ENCODE results near the gene DNAJC18.

Gene DNAJC18

DNA sequence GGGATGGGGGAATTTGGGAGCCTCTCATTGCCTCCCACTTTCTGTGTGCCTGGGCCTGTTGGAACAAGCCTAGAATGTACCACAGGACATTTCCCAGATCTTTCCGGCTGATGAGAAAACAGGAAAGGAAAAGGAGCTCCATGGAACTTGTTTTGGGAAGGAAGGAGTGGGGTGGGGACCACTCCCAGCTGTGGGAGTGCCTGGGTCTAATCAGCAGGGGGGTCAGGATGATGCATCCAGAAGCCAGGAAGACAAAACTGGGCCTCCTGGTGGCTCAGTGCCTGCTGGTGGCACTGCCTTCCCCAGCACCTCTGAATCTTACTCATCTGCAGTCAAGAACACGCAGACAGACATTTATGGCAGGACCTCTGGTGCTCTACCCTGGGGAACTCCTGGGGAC, 34.2 kb upstream of the DNAJC18 start:
- peak overlapping the region; percentile 75 for H3K27ac Mint-ChIP-seq (ENCODE audit: low read depth)
- peaks cover 21% of the 10 kb centered on the region for H3K36me3 Mint-ChIP-seq (ENCODE audit: insufficient read depth)
- no peaks in the 10 kb centered on the region for H3K27me3 Mint-ChIP-seq
- no peak overlapping the region for H3K4me3 Mint-ChIP-seq
- peaks cover 68% of the 10 kb centered on the region for H3K4me1 Mint-ChIP-seq
- no peak for DNase-seq (ENCODE audit: low spot score in 2 of 2)
- no peaks in the 10 kb centered on the region for H3K9me3 Mint-ChIP-seq
- ATAC-seq (replicated peaks; ENCODE audit: extremely low read depth, poor library complexity, severe bottlenecking), result no peak

DNA sequence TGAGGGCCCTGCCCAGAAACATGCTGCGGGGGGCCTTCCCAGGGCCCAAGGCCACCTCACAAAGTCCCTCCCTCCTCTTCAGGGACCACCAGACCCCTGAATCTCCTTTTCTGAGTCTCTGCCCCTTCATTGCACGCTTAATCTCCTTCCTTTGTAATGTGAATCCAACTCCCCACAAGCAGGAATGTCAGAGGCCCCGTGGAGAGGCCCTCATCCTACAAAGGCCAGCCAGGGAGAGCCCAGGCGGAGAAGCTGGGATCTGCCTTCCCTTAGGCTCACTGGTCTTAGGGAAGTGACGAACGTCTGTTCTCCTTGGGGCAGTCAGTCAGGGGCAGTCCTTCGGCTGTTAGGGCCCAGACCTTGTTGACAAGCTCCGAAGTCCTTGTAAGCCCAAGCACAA, 33.8 kb upstream of the DNAJC18 start:
- Mint-ChIP-seq H3K36me3 (ENCODE audit: insufficient read depth) (peaks cover 18% of the 10 kb centered on the region), H3K27me3 (no peaks in the 10 kb centered on the region), H3K4me1 (peaks cover 67% of the 10 kb centered on the region), H3K9me3 (no peaks in the 10 kb centered on the region), H3K27ac (ENCODE audit: low read depth) (no peak overlapping the region), H3K4me3 (no peak overlapping the region)
- ATAC-seq (replicated peaks; ENCODE audit: extremely low read depth, poor library complexity, severe bottlenecking), result no peak
- no peak for DNase-seq (ENCODE audit: low spot score in 2 of 2)

DNA sequence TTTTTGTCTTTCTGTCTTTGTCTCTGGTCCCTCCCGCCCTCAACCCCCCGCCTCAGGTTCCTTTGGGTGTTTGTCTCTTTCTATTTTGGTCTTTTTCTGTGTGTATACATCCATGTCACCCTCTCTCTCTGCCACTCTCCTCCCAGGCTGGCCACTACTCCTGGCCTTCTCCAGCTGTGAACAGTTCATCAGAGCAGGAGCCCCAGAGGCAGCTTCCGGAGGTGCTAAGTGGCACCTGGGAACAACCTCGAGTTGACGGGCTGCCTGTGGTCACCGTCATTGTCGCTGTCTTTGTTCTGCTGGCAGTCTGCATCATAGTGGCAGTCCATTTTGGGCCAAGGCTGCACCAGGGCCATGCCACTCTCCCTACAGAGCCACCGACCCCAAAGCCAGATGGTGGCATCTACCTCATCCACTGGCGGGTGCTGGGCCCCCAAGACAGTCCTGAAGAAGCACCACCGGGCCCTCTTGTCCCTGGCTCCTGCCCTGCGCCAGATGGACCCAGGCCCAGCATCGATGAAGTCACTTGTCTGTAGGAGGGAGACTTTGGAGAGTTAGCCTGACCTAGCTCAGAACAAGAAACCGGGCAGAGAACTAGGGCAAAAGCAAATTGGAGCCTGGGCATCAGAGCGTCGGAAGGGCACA, 33.2 kb upstream of the DNAJC18 start:
- ATAC-seq (replicated peaks; ENCODE audit: extremely low read depth, poor library complexity, severe bottlenecking) (no peak), DNase-seq (ENCODE audit: low spot score in 2 of 2) (no peak)
- Mint-ChIP-seq H3K36me3 (ENCODE audit: insufficient read depth) (peaks cover 17% of the 10 kb centered on the region), H3K27ac (ENCODE audit: low read depth) (peak overlapping the region; percentile 91), H3K4me3 (peak overlapping the region; percentile 84), H3K27me3 (no peaks in the 10 kb centered on the region), H3K9me3 (no peaks in the 10 kb centered on the region), H3K4me1 (peaks cover 65% of the 10 kb centered on the region)

GRCh38 chr5:139470821-139471300, 31.5 kb upstream of the DNAJC18 start, which contains the start of gene SMIM33:
Gene SMIM33 (plus strand): TSS chr5:139471004. CDS start chr5:139471122, 118 bp downstream.
- H3K27ac Mint-ChIP-seq (ENCODE audit: low read depth), result peak within 1 kb of the TSS; percentile 91
- H3K4me3 Mint-ChIP-seq, result peak within 1 kb of the TSS; percentile 84
- ATAC-seq (replicated peaks; ENCODE audit: extremely low read depth, poor library complexity, severe bottlenecking) (peak; percentile 77), DNase-seq (ENCODE audit: low spot score in 2 of 2) (no peak)
- H3K27me3 Mint-ChIP-seq, result no peaks in the 10 kb centered on the region
- peaks cover 64% of the 10 kb centered on the region for H3K4me1 Mint-ChIP-seq
- H3K36me3 Mint-ChIP-seq (ENCODE audit: insufficient read depth), result peaks cover 7% of the 10 kb centered on the region
- no peaks in the 10 kb centered on the region for H3K9me3 Mint-ChIP-seq

- DNase-seq (ENCODE audit: low spot score in 2 of 2), result no peak
- peaks cover 2% of the 10 kb centered on the region for H3K36me3 Mint-ChIP-seq (ENCODE audit: insufficient read depth)
- ATAC-seq (replicated peaks; ENCODE audit: extremely low read depth, poor library complexity, severe bottlenecking), result no peak
- peak overlapping the region; percentile 44 for H3K27ac Mint-ChIP-seq (ENCODE audit: low read depth)
- peaks cover 41% of the 10 kb centered on the region for H3K4me1 Mint-ChIP-seq
- peak overlapping the region; percentile 14 for H3K4me3 Mint-ChIP-seq
- no peaks in the 10 kb centered on the region for H3K27me3 Mint-ChIP-seq
- H3K9me3 Mint-ChIP-seq, result no peaks in the 10 kb centered on the region
Measured at GRCh38 chr5:139468421-139468931, 29.2 kb upstream of the DNAJC18 start.

GRCh38 chr5:139462586-139463276, 23.4 kb upstream of the DNAJC18 start, which contains the start of gene ECSCR:
Gene ECSCR (minus strand): TSS chr5:139462743. CDS start chr5:139462670, 73 bp downstream.
- Mint-ChIP-seq H3K27ac (ENCODE audit: low read depth) (no peak within 1 kb of the TSS), H3K27me3 (no peaks in the 10 kb centered on the region), H3K4me3 (no peak within 1 kb of the TSS), H3K4me1 (peaks cover 15% of the 10 kb centered on the region), H3K36me3 (ENCODE audit: insufficient read depth) (no peaks in the 10 kb centered on the region), H3K9me3 (no peaks in the 10 kb centered on the region)
- no peak for DNase-seq (ENCODE audit: low spot score in 2 of 2)
- ATAC-seq (replicated peaks; ENCODE audit: extremely low read depth, poor library complexity, severe bottlenecking), result no peak

GRCh38 chr5:139461698-139462097, 22.4 kb upstream of the DNAJC18 start:
- Mint-ChIP-seq H3K36me3 (ENCODE audit: insufficient read depth) (peaks cover 4% of the 10 kb centered on the region), H3K4me1 (peaks cover 25% of the 10 kb centered on the region), H3K4me3 (no peak overlapping the region), H3K27me3 (no peaks in the 10 kb centered on the region), H3K27ac (ENCODE audit: low read depth) (no peak overlapping the region), H3K9me3 (no peaks in the 10 kb centered on the region)
- ATAC-seq (replicated peaks; ENCODE audit: extremely low read depth, poor library complexity, severe bottlenecking) (no peak), DNase-seq (ENCODE audit: low spot score in 2 of 2) (no peak)

- Mint-ChIP-seq H3K4me3 (no peak overlapping the region), H3K27ac (ENCODE audit: low read depth) (no peak overlapping the region), H3K27me3 (no peaks in the 10 kb centered on the region), H3K9me3 (no peaks in the 10 kb centered on the region), H3K4me1 (peaks cover 30% of the 10 kb centered on the region), H3K36me3 (ENCODE audit: insufficient read depth) (peaks cover 4% of the 10 kb centered on the region)
- DNase-seq (ENCODE audit: low spot score in 2 of 2) (no peak), ATAC-seq (replicated peaks; ENCODE audit: extremely low read depth, poor library complexity, severe bottlenecking) (no peak)
Measured at GRCh38 chr5:139461176-139461575, 21.9 kb upstream of the DNAJC18 start.

GRCh38 chr5:139460455-139460854, 21.1 kb upstream of the DNAJC18 start:
- Mint-ChIP-seq H3K27ac (ENCODE audit: low read depth) (no peak overlapping the region), H3K9me3 (no peaks in the 10 kb centered on the region), H3K27me3 (no peaks in the 10 kb centered on the region), H3K4me1 (peaks cover 30% of the 10 kb centered on the region), H3K4me3 (no peak overlapping the region), H3K36me3 (ENCODE audit: insufficient read depth) (peaks cover 4% of the 10 kb centered on the region)
- no peak for ATAC-seq (replicated peaks; ENCODE audit: extremely low read depth, poor library complexity, severe bottlenecking)
- DNase-seq (ENCODE audit: low spot score in 2 of 2), result no peak

GRCh38 chr5:139459451-139459934, 20.2 kb upstream of the DNAJC18 start:
- Mint-ChIP-seq H3K36me3 (ENCODE audit: insufficient read depth) (peaks cover 7% of the 10 kb centered on the region), H3K4me3 (peak overlapping the region; percentile 66), H3K4me1 (peaks cover 31% of the 10 kb centered on the region), H3K9me3 (no peaks in the 10 kb centered on the region), H3K27ac (ENCODE audit: low read depth) (peak overlapping the region; percentile 95), H3K27me3 (no peaks in the 10 kb centered on the region)
- ATAC-seq (replicated peaks; ENCODE audit: extremely low read depth, poor library complexity, severe bottlenecking) (no peak), DNase-seq (ENCODE audit: low spot score in 2 of 2) (no peak)

DNA sequence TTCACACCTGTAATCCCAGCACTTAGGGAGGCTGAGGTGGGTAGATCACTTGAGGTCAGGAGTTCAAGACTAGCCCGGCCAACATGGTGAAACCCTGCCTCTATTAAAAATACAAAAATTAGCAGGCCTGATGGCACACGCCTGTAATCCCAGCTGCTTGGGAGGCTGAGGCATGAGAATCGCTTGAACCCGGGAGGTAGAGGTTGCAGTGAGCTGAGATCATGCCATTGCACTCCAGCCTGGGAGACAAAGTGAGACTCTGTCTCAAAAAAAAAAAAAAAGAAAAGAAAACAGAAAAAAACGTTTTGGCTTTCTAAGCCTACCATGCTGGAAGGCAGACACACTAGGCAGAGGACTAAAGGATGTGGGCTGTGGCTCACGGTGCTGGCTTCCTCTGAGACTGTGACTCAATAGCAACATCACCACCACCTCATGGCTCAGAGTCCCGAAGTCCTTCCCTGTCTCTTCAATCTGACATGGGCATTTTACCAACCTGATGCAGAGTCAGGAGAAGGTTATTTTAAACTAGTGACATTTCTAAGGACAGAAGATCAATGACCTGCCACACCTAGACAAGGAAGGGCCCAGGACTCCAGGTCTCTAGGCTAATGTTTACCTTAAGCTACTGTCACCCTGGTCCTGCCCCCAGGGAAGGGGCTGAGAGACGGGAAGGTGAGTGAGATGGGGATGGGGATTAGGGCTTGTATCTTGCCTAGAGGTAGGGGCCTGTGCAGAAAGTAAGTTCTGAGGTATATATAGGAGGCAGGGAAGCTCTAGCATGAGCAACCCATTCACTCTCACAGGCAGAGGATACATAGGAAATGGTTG, 19.5 kb upstream of the DNAJC18 start:
- Mint-ChIP-seq H3K4me3 (peak overlapping the region; percentile 66), H3K27ac (ENCODE audit: low read depth) (peak overlapping the region; percentile 95), H3K4me1 (peaks cover 38% of the 10 kb centered on the region), H3K27me3 (no peaks in the 10 kb centered on the region), H3K36me3 (ENCODE audit: insufficient read depth) (peaks cover 13% of the 10 kb centered on the region), H3K9me3 (no peaks in the 10 kb centered on the region)
- ATAC-seq (replicated peaks; ENCODE audit: extremely low read depth, poor library complexity, severe bottlenecking) (peak; percentile 98), DNase-seq (ENCODE audit: low spot score in 2 of 2) (peak; percentile 44 to 73)

DNA sequence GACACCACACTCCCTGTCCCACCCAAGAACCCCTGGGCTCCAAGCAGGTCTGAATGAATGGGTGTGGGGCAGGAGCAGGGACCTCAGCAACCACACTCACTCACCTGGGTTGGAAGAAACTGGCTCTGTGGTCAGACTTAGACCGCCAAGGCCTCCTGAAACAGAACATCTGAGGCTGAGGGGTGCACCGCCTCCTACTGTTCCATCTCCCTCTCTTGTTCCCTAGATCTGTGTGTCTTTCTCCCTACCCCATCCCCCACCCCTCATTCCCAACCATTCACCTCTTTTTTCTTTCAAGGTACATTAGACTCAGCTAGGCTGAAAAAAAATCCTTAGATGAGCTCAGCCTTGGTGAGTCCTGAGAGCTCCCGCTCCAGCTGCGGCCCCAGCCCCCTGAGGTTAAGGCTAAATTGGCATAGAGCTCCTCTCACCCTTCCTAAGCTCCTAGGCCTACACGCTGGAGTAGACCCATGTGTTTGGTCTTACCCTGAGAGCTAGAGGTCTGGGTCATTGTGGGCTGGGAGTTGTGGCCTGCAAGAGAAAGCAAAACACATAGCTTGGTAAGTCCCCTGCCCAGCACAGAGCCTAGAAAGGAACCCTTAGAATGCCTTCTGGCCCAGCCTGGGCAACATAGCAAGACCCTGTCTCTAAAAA, 18.5 kb upstream of the DNAJC18 start:
- peaks cover 43% of the 10 kb centered on the region for H3K4me1 Mint-ChIP-seq
- H3K27ac Mint-ChIP-seq (ENCODE audit: low read depth), result peak overlapping the region; percentile 95
- H3K9me3 Mint-ChIP-seq, result no peaks in the 10 kb centered on the region
- peaks cover 13% of the 10 kb centered on the region for H3K36me3 Mint-ChIP-seq (ENCODE audit: insufficient read depth)
- H3K27me3 Mint-ChIP-seq, result no peaks in the 10 kb centered on the region
- no peak overlapping the region for H3K4me3 Mint-ChIP-seq
- no peak for ATAC-seq (replicated peaks; ENCODE audit: extremely low read depth, poor library complexity, severe bottlenecking)
- no peak for DNase-seq (ENCODE audit: low spot score in 2 of 2)
